Measurements from ENCODE around the gene ADGRB2.
A peak's percentile ranks its signal among the peaks of the same experiment; 100 is the strongest.

Gene ADGRB2

DNA sequence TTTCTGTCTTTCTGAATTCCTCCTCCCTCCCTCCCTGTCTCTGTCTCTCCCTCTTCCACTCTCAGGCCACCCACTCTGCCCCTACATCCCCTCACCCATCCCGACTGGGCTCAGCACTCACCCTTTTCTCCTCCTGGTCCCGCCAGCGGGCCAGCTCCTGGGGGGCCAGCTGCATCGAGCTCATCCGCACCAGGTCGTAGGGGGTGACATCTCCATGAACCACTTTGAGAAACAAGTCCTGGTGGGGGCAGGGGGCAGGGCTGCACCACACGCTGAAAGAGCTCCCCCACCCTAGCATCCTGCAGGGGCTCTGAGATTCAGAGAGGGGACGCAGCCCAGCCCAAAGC is 33.9 kb upstream of the ADGRB2 start:
- POLR2A ChIA-PET, result no interaction called here
- no peaks in the 10 kb centered on the region for H3K36me3 ChIP-seq (ENCODE audit: control insufficient read depth in 2 of 2, insufficient read depth in 1 of 2, low read length in 2 of 2)

DNA sequence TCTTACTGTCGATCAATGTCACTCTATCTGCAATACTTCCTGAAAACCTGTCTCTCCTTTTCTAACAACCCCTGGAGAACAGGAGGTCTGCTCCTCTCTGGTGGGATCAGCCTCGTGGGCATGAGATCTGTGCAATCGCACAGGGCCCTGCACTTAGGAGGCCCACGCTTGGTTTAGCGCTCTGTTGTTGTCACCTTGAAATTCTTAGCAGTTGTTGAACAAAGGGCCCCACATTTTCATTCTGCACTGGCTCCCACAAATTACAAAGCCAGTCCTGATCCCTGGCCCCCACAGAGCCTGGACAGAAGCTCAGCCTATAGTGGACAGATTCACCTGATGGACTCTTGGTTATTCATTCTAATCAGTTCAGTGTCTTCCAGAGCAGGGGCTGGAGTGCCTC is 33.1 kb upstream of the ADGRB2 start:
- ChIA-PET CTCF (no interaction called here), POLR2A (no interaction called here)
- no peak overlapping the region for H3K27ac ChIP-seq (ENCODE audit: extremely low read depth, low read depth, low read length)
- no peaks in the 10 kb centered on the region for H3K36me3 ChIP-seq (ENCODE audit: control insufficient read depth in 2 of 2, insufficient read depth in 1 of 2, low read length in 2 of 2)
- TF ChIP-seq ZNF514 (tag by site-specific recombination; IDR thresholded peaks at IDR 0.05) (no peak), KLF7 (tag by site-specific recombination; IDR thresholded peaks at IDR 0.05; ENCODE audit: borderline replicate concordance) (no peak), ZNF707 (tag by site-specific recombination; IDR thresholded peaks at IDR 0.05) (no peak), ZNF624 (tag by site-specific recombination; IDR thresholded peaks at IDR 0.05) (no peak), HOXC10 (CRISPR knock-in tag; IDR thresholded peaks at IDR 0.05) (no peak), ZNF114 (tag by site-specific recombination; IDR thresholded peaks at IDR 0.05) (no peak), KLF9 (tag by site-specific recombination; IDR thresholded peaks at IDR 0.05; ENCODE audit: low read depth) (no peak), ZBTB48 (tag by site-specific recombination; IDR thresholded peaks at IDR 0.05) (no peak), ZNF350 (tag by site-specific recombination; IDR thresholded peaks at IDR 0.05) (no peak), IKZF3 (tag by site-specific recombination; IDR thresholded peaks at IDR 0.05) (no peak), ZNF133 (tag by site-specific recombination; IDR thresholded peaks at IDR 0.05) (no peak), MZF1 (tag by site-specific recombination; IDR thresholded peaks at IDR 0.05; ENCODE audit: borderline replicate concordance) (no peak)
- TF ChIP-seq, protein P1, sequence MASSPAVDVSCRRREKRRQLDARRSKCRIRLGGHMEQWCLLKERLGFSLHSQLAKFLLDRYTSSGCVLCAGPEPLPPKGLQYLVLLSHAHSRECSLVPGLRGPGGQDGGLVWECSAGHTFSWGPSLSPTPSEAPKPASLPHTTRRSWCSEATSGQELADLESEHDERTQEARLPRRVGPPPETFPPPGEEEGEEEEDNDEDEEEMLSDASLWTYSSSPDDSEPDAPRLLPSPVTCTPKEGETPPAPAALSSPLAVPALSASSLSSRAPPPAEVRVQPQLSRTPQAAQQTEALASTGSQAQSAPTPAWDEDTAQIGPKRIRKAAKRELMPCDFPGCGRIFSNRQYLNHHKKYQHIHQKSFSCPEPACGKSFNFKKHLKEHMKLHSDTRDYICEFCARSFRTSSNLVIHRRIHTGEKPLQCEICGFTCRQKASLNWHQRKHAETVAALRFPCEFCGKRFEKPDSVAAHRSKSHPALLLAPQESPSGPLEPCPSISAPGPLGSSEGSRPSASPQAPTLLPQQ (tag by site-specific recombination; IDR thresholded peaks at IDR 0.05), result no peak
- H3K4me3 ChIP-seq (ENCODE audit: low read depth, low read length), result no peak overlapping the region
- H3K4me1 ChIP-seq (ENCODE audit: control insufficient read depth, insufficient read depth, low read length), result no peaks in the 10 kb centered on the region
- no peaks in the 10 kb centered on the region for H3K9me3 ChIP-seq (ENCODE audit: control insufficient read depth, insufficient read depth, low read depth, low read length)

More for the DNA sequence above, 33.9 kb upstream of the ADGRB2 start:
- Histone ChIP-seq H3K9me3 (ENCODE audit: control insufficient read depth, insufficient read depth, low read depth, low read length) (no peaks in the 10 kb centered on the region), H3K4me1 (ENCODE audit: control insufficient read depth, insufficient read depth, low read length) (no peaks in the 10 kb centered on the region), H3K4me3 (ENCODE audit: low read depth, low read length) (no peak overlapping the region), H3K27ac (ENCODE audit: extremely low read depth, low read depth, low read length) (no peak overlapping the region)
- peak; percentile 40 for TF ChIP-seq ZNF585B (tag by site-specific recombination; IDR thresholded peaks at IDR 0.05)
- TF ChIP-seq, protein P2, sequence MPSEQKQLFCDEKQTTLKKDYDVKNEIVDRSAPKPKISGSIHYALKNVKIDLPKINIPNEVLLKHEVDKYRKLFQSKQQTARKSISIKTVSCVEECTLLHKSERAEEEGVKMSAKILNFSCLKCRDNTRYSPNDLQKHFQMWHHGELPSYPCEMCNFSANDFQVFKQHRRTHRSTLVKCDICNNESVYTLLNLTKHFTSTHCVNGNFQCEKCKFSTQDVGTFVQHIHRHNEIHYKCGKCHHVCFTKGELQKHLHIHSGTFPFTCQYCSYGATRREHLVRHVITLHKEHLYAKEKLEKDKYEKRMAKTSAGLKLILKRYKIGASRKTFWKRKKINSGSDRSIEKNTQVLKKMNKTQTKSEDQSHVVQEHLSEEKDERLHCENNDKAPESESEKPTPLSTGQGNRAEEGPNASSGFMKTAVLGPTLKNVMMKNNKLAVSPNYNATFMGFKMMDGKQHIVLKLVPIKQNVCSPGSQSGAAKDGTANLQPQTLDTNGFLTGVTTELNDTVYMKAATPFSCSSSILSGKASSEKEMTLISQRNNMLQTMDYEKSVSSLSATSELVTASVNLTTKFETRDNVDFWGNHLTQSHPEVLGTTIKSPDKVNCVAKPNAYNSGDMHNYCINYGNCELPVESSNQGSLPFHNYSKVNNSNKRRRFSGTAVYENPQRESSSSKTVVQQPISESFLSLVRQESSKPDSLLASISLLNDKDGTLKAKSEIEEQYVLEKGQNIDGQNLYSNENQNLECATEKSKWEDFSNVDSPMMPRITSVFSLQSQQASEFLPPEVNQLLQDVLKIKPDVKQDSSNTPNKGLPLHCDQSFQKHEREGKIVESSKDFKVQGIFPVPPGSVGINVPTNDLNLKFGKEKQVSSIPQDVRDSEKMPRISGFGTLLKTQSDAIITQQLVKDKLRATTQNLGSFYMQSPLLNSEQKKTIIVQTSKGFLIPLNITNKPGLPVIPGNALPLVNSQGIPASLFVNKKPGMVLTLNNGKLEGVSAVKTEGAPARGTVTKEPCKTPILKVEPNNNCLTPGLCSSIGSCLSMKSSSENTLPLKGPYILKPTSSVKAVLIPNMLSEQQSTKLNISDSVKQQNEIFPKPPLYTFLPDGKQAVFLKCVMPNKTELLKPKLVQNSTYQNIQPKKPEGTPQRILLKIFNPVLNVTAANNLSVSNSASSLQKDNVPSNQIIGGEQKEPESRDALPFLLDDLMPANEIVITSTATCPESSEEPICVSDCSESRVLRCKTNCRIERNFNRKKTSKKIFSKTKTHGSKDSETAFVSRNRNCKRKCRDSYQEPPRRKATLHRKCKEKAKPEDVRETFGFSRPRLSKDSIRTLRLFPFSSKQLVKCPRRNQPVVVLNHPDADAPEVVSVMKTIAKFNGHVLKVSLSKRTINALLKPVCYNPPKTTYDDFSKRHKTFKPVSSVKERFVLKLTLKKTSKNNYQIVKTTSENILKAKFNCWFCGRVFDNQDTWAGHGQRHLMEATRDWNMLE (tag by site-specific recombination; conservative IDR thresholded peaks at IDR 0.05; ENCODE audit: low read depth), result no peak
- CTCF ChIA-PET, result interaction anchor here (0.5 to 3.0 kb wide), 4 partner anchors 9 to 997 kb away, joined by 3 to 14 read pairs (median 4); no protein-coding TSS in a partner anchor

DNA sequence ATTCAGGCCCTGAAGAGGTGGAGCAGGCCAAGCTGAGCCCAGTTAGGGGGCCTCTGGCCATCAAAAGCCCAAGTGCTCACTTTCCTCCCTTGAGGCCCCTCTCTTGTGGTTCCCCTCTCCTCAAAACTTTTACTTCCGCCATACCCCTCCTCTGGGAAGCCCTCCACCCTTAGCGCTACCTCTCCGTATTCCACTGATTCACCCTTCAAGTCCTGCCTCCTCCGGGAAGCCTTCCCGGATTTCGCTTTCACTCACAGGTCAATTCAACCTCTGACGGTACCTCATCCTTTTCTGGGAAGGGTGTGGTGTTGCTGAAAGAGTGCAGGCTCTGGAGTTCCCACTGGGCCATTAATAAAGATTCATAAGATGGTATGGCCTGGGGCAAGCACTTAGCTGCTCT is 32.6 kb upstream of the ADGRB2 start:
- Histone ChIP-seq H3K36me3 (ENCODE audit: control insufficient read depth in 2 of 2, insufficient read depth in 1 of 2, low read length in 2 of 2) (no peaks in the 10 kb centered on the region), H3K4me1 (ENCODE audit: control insufficient read depth, insufficient read depth, low read length) (no peaks in the 10 kb centered on the region), H3K4me3 (ENCODE audit: low read depth, low read length) (no peak overlapping the region), H3K27ac (ENCODE audit: extremely low read depth, low read depth, low read length) (no peak overlapping the region), H3K9me3 (ENCODE audit: control insufficient read depth, insufficient read depth, low read depth, low read length) (no peaks in the 10 kb centered on the region)
- ChIA-PET CTCF (no interaction called here), POLR2A (no interaction called here)
- TF ChIP-seq, protein P3, sequence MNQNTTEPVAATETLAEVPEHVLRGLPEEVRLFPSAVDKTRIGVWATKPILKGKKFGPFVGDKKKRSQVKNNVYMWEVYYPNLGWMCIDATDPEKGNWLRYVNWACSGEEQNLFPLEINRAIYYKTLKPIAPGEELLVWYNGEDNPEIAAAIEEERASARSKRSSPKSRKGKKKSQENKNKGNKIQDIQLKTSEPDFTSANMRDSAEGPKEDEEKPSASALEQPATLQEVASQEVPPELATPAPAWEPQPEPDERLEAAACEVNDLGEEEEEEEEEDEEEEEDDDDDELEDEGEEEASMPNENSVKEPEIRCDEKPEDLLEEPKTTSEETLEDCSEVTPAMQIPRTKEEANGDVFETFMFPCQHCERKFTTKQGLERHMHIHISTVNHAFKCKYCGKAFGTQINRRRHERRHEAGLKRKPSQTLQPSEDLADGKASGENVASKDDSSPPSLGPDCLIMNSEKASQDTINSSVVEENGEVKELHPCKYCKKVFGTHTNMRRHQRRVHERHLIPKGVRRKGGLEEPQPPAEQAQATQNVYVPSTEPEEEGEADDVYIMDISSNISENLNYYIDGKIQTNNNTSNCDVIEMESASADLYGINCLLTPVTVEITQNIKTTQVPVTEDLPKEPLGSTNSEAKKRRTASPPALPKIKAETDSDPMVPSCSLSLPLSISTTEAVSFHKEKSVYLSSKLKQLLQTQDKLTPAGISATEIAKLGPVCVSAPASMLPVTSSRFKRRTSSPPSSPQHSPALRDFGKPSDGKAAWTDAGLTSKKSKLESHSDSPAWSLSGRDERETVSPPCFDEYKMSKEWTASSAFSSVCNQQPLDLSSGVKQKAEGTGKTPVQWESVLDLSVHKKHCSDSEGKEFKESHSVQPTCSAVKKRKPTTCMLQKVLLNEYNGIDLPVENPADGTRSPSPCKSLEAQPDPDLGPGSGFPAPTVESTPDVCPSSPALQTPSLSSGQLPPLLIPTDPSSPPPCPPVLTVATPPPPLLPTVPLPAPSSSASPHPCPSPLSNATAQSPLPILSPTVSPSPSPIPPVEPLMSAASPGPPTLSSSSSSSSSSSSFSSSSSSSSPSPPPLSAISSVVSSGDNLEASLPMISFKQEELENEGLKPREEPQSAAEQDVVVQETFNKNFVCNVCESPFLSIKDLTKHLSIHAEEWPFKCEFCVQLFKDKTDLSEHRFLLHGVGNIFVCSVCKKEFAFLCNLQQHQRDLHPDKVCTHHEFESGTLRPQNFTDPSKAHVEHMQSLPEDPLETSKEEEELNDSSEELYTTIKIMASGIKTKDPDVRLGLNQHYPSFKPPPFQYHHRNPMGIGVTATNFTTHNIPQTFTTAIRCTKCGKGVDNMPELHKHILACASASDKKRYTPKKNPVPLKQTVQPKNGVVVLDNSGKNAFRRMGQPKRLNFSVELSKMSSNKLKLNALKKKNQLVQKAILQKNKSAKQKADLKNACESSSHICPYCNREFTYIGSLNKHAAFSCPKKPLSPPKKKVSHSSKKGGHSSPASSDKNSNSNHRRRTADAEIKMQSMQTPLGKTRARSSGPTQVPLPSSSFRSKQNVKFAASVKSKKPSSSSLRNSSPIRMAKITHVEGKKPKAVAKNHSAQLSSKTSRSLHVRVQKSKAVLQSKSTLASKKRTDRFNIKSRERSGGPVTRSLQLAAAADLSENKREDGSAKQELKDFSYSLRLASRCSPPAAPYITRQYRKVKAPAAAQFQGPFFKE (tag by site-specific recombination; IDR thresholded peaks at IDR 0.05; ENCODE audit: borderline replicate concordance), result no peak
- TF ChIP-seq ZNF555 (tag by site-specific recombination; conservative IDR thresholded peaks at IDR 0.05) (no peak), GLI4 (tag by site-specific recombination; IDR thresholded peaks at IDR 0.05) (no peak), ZBTB48 (tag by site-specific recombination; IDR thresholded peaks at IDR 0.05) (no peak), ZNF37A (tag by site-specific recombination; IDR thresholded peaks at IDR 0.05) (no peak), KLF10 (tag by site-specific recombination; IDR thresholded peaks at IDR 0.05) (no peak), TRIM28 (IDR thresholded peaks at IDR 0.05; ENCODE audit: borderline replicate concordance, low read length) (no peak)
